Stimulated activated CD8-positive, alpha-beta memory T cell treated with anti-CD3 and anti-CD28 coated beads, Interleukin-12 subunit alpha, Interleukin-12 subunit beta, amount 100 ng/mL, for 24 hours (primary cell): ENCODE results near the gene GALNT14.

ENCODE experiments used
- DNase-seq: peaks from one replicate; pipeline ENCODE4 v3.0.0-alpha.2; 2020; ENCODE audit errors: extremely low read depth

Gene GALNT14

GRCh38 chr2:31011587-31011986 lies 126.7 kb downstream of the GALNT14 start:
- DNase-seq, result no peak

GRCh38 chr2:31008561-31009114 lies 129.6 kb downstream of the GALNT14 start:
- DNase-seq, result no peak

GRCh38 chr2:31004257-31004656 lies 134.0 kb downstream of the GALNT14 start:
- no peak for DNase-seq

GRCh38 chr2:31003749-31004148 lies 134.5 kb downstream of the GALNT14 start:
- no peak for DNase-seq

GRCh38 chr2:31002537-31003150 lies 135.6 kb downstream of the GALNT14 start:
- DNase-seq, result no peak

GRCh38 chr2:31000970-31001369 lies 137.3 kb downstream of the GALNT14 start:
- DNase-seq, result no peak

GRCh38 chr2:30998672-30999071 lies 139.6 kb downstream of the GALNT14 start:
- no peak for DNase-seq

- DNase-seq, result no peak
Measured at GRCh38 chr2:30997979-30998378, 140.3 kb downstream of the GALNT14 start.

- no peak for DNase-seq
Measured at GRCh38 chr2:30994227-30995056, 143.8 kb downstream of the GALNT14 start.

GRCh38 chr2:30992781-30993180 lies 145.5 kb downstream of the GALNT14 start:
- no peak for DNase-seq

- DNase-seq, result no peak
Measured at GRCh38 chr2:30990671-30991070, 147.6 kb downstream of the GALNT14 start.

- no peak for DNase-seq
Measured at GRCh38 chr2:30990176-30990575, 148.1 kb downstream of the GALNT14 start.

- no peak for DNase-seq
Measured at GRCh38 chr2:30989746-30990145, 148.5 kb downstream of the GALNT14 start.

GRCh38 chr2:30987566-30987965 lies 150.7 kb downstream of the GALNT14 start:
- DNase-seq, result no peak

GRCh38 chr2:30986231-30986580 lies 152.0 kb downstream of the GALNT14 start:
- no peak for DNase-seq

- no peak for DNase-seq
Measured at GRCh38 chr2:30985493-30986230, 152.6 kb downstream of the GALNT14 start.

- no peak for DNase-seq
Measured at GRCh38 chr2:30984148-30984547, 154.1 kb downstream of the GALNT14 start.

- no peak for DNase-seq
Measured at GRCh38 chr2:30981510-30981909, 156.7 kb downstream of the GALNT14 start.

- no peak for DNase-seq
Measured at GRCh38 chr2:30981096-30981495, 157.1 kb downstream of the GALNT14 start.

GRCh38 chr2:30979822-30980245 lies 158.4 kb downstream of the GALNT14 start:
- DNase-seq, result no peak

GRCh38 chr2:30978854-30979253 lies 159.4 kb downstream of the GALNT14 start:
- DNase-seq, result no peak

GRCh38 chr2:30978044-30978443 lies 160.2 kb downstream of the GALNT14 start:
- no peak for DNase-seq
